DMS153 (cell line): Measurements from ENCODE around the gene ESYT2.

Source experiments
- DNase-seq: peaks from one replicate; lab custom pipeline; 2025; lab: John Stamatoyannopoulos, UW

The ESYT2 gene

DNA sequence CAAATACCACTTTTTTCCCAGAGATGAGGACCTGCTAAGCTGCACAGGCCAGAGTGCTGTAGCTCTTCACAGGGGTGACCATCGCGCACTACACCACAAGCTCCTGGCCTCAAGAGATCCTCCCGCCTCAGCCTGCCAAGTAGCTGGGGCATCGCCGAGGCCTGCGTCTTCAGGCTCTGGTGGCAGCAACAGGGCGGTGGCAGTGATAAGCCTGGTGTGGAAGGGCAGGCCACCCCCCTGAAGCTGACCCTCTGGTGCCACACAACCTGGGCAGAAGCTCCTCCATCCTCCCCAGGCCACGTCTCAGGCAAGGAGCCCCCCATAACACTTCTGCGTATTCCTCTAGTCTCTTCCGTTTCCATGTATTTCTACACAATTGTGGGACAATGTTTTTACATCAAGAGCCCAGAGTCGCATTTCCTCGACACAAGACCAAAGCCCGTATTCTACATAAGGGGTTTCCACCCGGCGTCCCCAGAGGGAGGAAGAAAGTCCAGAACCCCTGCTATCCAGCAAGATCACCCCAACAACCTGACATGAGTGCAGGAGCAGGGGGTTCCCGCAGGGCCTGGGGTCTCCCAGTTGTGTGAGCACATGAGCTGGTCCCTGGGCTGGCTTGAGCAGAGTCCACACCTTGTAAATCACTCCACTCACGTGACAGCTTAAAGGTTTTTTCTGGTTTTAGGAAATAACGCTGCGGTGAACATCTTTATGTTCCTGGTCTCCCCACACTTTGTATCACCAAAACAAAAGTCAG, 87.1 kb downstream of the ESYT2 start:
- no peak for DNase-seq

DNA sequence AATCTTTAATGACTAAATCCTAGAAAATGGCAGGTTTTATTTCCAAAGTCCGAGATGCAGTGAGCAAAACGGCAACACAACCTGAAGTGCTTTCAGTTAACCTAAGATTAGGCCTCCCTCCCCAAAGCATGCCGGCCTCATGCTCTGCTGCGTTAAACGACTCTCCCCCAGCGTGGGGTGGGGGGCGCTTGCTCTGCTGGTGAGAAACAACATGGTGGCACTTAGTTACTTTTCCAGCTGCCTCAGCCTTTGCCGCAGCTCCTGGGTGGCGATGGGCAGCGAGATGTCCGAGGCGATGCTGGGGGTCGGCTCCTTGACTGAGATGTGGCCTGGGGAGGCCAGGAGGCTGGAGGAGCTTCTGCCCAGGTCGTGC, 88.0 kb downstream of the ESYT2 start:
- no peak for DNase-seq

DNA sequence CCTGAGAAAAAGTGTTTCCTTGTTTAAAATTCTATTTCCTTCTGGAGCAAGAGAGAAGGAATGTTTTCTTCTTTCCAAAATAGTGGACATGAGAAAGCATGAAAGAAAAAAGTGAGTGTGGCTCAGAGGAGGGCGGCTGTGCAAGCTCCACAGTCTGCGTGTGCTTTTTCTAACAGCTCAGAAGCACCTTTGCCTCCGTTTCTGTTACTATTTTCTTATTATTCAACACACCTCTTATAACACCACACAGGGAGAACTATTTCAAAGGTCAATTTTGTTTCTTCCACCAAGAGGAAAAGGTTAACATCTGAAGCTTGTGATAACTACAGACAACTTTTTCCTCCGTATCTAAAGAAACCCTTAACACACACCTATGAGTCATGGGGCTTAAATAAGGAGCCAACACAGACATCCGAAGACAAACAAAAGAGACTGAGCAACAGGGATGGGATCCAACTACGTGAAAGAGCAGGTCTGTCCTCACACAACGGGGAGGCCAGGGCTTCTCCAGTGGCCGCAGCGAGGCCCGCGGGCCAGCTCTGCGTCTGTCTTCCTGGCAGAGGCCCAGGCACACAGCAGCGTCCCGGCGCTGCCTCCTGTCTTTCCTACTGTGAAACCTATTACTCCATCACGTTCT, 88.5 kb downstream of the ESYT2 start:
- DNase-seq = no peak

DNA sequence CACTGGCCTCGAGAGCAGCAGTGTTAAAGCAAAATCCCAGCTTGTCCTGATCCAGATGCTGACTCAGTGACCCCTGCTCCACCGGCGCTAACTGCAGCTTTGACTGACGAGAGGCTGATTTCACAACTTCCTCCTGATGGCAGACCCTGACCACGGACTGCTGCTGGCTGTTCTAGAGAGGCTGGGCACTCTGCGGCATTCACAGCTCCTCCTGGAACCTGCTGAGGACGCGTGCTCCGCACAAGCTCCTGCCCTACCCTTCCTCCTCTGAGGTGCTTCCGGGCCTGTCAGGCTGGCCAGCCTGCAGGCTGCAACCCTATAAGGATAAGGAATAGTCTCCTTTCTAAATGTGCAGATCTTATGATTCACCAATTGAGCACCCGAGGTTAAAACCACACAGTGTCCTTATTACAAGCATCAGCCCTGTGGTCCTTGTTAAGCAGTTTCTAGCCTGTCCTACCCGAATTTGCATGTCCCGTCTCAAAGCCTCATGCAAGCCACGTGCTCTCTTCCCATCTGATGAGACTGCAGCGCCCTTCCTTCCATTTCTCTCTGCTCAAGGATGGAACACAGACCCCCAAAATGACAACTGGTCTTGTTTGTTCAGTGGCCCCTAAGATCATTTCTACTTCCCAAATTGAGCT, 89.2 kb downstream of the ESYT2 start:
- DNase-seq = no peak

DNA sequence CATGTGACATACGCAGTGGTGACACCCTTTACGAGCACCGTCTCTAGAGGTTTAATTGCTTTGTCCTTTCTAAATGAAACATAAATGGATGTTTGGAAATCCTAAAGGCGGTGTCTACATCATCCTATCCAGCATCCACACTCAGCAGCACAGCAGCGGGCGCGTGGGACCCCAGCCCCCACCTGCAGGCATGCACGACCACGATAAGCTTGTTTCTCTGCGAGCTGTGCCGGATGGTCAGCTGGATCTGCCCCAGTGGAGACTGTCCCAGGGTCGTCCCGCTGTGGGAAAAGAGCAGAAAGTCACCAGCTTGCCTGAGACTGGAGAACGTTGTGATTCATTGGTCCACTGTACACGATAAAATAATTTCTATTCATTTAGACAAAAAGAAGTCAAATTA, 90.5 kb downstream of the ESYT2 start:
- no peak for DNase-seq

DNA sequence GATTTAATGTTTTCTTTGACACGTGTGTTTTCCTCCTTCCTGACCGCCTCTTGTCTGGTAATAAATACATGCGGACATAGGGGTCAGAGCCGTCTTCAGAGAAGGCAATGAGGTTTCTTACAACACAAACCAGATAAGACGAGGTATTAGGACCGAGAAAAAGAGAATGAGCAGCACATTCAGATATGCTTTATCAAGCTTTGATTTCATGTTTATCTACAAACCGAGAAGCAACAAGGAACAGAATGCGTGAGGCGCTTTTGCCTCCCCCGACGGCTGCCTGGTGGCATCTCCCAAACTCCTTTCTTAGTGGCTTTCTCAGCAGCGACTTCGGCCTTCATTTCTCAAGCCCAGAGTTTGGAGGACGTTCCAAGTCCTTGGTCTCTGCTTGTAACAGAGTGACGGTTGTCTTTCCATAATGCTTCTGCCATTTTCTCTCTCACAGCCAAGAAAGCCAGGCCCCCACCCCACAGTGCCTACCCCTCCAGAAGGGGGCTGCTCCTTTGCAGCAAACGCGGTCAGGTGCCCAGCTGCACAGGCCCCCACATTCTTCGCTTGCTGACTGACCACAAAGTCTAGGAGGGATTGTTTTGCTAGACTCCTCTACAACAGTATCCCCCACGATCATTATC, 92.1 kb downstream of the ESYT2 start:
- no peak for DNase-seq

DNA sequence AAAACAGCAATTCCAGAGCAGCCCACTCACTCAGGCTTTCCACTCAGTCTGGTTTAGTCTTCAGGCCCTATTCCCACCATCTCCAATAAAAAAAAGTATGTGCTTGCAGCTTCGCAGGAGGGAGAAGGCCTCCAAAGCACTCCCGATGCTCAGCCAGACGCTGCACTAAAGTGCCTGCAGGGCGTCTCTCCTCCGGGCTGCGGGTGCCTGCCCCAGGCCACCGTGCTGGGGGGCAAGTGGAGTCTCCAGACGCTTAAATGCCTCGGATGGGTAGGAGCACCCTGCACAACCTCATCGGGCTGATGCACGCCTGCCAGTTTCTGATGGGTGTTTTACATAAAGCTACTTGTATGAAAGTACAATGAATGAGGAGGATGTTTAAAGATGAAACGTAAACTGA, 93.4 kb downstream of the ESYT2 start:
- DNase-seq = no peak

DNA sequence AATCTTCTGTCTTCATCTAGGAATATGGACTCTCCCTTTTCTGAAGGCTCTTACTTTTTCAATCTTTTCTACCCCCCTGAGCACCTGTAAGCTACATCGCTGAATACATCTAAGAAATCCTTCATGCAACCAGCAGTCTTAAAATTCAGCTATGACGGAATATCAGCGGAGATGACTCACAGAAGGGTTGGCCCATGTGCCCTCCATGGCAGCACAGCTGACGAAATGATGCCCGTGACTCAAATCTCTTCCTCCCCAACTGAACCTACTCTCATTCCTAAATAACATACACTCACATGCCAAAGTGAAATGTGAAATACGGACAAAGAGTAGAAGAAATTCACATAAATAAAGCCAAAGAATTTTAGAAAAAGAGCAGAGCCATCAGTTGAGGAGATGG, 94.4 kb downstream of the ESYT2 start:
- no peak for DNase-seq

DNA sequence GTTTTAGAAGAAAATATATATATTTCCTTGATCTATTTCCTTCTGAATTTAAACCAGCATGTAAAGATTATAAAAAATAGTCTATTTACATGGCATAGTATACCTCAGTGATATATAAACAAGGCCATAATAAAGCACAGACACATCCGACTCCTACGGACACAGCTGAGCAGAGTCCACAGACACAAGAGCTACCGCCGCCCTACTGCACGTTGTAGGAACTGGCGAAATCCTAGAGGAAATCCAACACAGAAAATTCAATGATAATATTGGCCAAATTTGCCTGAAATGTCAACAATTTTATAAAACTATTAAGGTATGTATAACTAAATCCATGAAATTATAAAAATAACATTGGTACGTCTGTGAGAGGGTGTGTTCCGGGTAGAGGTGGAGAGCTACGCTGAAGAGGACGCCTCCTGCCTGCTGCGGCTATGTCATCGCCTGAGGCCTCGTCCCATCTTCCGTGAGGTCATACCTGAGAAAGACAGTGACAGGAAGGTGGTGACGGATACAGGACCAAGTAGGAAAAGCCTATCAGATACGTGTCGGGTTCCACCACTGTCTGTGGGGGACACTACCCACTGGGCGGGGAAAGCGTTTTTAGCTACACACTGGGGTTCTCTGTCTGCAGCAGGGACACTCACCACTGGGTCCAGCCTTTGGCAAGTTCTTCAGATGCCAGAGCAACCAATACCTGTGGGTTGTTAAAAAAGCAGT, 95.4 kb downstream of the ESYT2 start:
- no peak for DNase-seq

DNA sequence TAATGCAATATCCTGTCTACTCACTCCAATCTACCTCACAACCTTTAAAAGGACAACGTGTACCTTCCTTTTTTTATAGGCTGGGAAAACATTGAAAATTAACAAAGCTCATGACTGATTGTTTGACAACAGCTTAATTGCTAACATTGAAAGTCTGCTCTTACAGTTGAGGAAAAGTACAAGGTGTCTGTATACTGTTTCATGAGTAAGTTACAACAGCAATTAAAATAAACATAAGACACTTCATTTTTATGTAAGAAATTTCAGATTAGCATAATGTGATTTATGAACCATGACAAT, 96.1 kb downstream of the ESYT2 start:
- DNase-seq = no peak

DNA sequence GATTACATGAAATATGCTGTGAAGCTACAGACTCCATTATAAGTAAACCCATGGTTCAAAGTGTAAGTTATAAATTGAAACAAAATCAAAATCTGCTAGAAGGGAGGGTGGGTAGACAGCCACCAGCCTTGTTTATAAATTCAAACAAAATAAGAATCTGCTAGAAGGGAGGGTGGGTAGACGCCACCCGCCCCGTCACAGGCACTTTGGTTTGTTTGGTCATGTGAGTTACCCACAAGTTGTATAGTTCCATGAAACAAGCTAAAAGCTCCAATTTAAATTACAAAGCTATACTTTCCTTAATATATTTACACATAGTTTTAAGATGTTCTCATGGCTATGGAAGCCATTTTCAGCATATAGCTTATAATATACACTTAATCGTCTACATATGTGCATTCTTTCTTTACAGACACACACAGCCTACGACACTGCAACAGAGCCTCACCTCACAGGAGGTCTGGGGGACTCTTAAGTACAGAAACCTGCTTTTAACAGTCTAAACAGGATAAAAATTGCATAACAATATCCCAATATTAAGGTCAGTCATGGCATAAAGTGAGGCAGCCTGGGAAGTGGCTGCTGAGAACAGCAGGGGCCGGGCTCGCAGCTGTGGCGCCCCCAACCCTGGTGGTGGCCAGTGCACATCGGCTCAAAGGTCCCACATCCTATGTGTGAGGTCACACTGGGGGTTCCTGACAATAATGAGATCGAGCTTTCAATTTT, 96.7 kb downstream of the ESYT2 start:
- no peak for DNase-seq

DNA sequence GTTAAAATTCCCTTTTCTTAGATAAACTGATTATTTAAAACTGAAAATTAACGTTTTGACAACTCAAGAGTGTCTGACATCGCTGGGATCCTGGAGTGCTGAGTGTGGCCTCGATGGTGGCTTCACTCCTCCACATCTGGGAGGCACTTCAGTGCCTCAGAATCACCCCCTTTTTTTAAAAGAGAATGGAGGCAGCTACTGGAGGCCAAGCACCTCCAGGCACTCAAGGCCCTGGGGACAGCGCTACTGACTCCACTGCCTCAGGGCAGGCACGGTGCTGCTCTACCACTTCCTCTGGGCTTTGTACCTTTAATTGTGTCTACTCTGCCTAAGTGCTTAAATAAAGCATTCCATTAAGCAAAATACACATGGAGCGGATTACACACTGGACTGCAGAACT, 97.5 kb downstream of the ESYT2 start:
- DNase-seq = peak; percentile 25

DNA sequence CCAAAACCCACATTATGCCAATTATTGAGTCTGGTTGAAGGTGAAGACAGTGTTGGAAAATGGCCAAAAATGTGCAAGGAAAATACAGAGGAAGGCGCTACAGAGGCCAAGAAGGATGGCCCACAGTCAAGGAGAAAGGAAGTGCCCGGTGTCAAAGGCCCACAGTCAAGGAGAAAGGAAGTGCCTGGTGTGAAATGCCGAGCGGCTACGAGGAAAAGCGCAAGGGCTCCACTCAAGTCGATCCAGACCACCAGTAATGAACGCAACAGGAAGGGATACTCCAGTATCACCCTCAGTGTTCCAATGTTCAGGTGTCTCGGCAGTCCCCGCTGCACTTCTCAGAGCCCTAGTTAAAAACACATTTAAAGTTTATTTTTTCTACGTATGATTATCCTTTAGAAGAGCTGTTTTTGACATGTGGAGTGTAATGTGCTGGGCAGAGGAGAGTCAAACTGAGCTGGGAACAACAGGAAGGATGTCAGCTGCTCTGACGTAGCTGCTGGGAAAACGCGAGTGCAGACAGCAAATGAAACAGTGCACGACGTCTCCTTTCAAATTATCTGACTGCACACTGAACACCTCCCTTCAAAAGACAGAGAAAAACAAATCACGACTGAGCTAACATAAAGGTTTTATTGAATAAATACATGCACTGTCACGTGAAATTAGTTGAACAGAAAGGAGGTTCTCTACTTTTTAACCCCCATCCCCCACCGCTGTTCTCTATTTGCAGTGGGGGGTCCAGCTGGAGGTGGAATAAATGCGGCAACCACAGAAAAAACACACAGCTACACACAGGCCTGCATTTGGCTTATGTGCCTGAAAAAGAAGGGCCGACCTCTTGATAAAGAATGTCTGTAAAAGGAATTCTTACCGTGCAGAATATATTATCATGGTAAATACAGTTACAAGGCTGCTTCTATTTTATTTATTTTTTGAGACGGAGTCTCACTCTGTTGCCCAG, 98.6 kb downstream of the ESYT2 start:
- no peak for DNase-seq

DNA sequence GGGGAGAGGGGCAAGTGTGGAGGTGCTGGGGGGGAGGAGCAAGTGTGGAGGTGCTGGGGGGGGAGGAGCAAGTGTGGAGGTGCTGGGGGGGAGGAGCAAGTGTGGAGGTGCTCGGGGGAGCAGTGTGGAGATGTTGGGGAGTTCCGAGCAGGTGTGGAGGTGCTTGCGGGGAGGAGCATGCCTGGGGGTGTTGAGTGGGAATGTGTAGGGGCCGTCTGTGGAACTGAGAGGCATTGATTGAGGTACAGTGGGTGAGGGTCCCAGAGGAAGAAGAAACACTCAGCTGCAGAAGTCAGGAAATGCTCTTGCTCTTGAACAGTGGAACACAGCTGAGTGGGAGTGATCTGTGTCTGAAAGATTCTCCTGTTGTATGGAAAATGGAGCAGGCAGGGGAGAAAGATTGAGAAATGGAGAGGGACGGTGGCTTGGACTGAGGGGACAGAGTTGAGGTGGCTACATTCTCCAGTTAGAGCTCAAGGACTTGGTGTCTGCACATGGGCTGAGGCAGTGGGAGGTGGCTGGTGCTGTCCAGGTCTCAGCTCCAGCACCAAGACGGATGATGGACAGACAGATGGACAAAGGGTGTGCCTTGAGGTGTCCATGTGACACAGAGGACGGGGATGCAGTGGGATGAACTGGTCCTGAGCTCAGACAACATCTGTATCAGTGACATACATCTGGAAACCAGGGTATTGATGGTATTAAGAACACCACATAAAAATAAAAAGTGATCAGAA, 99.5 kb downstream of the ESYT2 start:
- no peak for DNase-seq

DNA sequence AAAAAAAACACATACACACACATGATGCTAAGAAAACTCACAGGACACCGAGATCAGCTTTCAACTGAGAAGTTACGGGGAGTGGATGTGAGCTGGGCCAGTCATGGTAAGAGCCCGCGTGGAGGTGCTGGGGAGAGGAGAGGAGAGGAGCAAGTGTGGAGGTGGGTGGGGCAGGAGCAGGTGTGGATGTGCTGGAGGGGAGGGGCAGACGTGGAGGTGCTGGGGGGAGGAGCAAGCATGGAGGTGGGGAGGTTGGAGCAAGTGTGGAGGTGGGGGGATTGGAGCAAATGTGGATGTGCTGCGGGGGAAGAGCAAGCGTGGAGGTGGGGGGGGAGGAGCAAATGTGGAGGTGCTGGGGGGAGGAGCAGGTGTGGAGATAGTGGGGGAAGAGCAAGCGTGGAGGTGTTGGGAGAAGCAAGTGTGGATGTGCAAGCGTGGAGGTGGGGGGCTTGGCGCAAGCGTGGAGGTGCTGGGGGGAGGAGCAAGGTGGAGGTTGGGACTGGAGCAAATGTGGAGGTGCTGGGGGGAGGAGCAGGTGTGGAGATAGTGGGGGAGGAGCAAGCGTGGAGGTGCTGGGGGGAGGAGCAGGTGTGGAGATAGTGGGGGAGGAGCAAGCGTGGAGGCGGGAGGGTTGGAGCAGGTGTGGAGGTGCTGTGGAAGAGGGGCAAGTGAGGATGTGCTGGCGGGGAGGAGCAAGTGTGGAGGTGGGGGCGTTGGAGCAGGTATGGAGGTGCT, 100.2 kb downstream of the ESYT2 start:
- DNase-seq = no peak

DNA sequence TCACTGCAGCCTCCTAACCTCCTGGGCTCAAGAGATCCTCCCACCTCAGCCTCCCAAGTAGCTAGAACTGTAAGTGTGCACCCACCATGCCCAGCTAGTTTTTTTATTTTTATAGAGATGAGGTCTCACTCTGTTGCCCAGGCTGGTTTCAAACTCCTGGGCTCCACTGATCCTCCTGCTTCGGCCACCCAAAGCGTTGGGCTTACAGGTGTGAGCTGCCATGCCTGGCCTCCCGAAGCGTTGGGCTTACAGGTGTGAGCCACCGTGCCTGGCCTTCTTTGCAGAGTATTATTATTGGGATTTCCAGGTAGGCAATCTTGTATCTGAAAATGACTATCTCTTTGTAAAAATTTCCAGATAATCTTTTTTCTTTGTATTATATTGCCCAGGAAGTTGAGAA, 101.6 kb downstream of the ESYT2 start:
- no peak for DNase-seq

DNA sequence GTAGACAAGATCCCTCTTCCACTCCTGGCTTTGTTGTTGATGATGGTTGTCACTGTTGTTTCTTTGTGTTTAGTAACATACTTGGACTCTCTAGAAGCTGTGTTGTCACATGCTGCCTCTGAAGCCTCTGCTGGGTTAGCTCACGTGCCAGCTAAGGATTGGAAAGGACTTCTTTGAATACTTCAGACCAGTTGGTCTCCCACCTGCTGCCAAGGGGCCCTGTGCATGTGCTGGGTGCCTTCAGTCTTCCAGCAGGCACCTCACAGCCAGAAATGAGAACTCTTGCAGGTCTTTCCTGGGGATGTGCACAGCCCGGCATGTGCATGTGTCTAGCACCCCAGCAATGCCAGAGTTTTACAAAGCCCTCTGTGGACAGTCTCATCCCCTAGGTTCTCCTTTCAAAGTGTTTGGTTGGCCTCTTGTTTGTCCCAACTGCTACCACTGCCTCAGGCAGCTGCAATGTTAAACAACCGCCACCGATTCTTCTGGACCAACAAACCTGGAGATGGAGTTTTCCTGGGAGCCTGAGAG, 103.0 kb downstream of the ESYT2 start:
- no peak for DNase-seq

DNA sequence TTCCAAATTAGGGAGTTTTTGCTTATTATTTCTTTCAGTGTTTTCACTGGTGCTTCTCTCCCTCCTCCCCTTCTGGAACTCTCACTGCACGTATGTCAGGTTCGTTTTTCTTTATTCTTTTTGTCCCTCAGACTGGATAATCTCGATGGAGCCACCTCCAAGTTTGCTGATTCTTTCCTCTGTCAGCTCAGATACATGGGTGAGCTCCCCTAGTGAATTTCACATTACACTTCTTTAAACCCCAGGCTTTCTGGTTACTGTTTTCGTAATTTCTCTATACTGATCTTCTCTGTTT, 103.9 kb downstream of the ESYT2 start:
- no peak for DNase-seq
